GM23248 (cell line): ENCODE data around the gene LURAP1L.

Experiments used
- EZH2 ChIP-seq: fragments of 200-600 bp; sonication (generic); IDR thresholded peaks from 2 replicates; pipeline ENCODE4 v1.6.1; 2018; ENCODE audit warnings: antibody characterized with exemption, mild to moderate bottlenecking; ENCODE audit not compliant: insufficient read depth, poor library complexity, severe bottlenecking
- EZH2phosphoT487 ChIP-seq: fragments of 200-600 bp; sonication (generic); IDR thresholded peaks from 2 replicates; pipeline ENCODE4 v1.6.1; 2018; ENCODE audit warnings: antibody characterized with exemption, moderate library complexity, mild to moderate bottlenecking, low read depth; ENCODE audit not compliant: insufficient read depth

DNA sequence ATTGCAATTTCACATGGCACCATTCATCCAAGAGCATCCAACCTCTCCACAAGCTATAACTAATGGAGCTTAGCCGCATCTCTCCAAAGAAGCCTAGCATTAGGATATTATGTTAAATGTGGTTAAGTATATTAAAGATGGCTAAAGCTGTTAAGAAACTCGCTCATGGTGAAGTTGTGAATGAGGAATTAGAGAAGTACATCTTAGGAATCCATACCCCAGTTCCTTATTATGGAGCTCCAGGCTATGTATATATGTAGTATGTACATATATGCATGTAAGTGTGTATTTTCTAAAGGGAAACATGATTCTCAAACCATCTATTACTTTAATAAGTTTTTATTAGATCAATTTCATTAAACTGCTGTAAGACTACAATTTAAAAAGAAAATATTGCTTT, 26.4 kb downstream of the LURAP1L start:
- TF ChIP-seq EZH2 (no peak), EZH2phosphoT487 (no peak)
